NCI-H1092 treated with DMSO at 0.1 percent for 48 hours (cell line): ENCODE results near the gene GPX4.

Experiments
- DNase-seq: peaks from one replicate; lab custom pipeline; 2025; lab: John Stamatoyannopoulos, UW

The GPX4 gene

DNA sequence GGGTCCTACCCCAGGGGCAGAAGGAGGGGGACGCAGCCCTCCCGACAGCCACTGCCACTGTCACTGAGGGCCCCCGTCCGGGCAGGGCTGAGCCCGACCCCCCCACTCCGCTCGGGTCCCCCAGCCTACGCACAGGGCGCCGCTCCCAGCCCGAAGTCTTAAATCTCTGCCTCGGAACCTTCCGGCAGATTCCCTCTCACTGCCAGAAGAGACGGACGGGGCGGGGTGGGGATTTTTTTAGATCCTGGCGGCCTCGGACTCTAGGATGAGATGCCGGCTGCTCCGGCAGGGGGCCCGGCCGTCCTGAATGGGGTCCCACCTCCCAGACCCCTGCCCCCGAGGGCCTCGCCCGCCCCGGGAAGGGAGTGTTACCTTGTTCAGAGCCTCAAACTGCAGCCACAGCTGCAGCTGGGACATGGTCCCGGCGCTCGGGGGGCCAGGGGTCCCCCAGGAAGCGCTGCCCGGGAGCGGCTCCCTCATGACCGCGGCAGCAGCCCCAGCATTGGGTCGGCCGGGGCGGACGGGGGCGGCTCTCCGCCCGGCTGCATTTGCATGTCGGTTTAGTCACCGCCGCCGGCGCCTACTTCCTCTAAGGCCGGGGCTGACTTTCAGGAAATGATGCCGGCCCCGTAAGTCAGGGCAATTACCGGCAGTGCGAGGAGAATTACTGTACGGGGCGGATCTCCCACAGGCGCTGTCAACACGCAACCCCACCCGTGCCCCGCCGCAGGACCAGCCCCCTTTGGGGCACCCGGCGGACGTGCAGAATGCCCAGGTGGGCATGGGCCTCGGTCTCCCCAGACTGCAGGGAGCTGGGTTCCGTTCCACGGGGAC is 28.1 kb downstream of the GPX4 start:
- no peak for DNase-seq

DNA sequence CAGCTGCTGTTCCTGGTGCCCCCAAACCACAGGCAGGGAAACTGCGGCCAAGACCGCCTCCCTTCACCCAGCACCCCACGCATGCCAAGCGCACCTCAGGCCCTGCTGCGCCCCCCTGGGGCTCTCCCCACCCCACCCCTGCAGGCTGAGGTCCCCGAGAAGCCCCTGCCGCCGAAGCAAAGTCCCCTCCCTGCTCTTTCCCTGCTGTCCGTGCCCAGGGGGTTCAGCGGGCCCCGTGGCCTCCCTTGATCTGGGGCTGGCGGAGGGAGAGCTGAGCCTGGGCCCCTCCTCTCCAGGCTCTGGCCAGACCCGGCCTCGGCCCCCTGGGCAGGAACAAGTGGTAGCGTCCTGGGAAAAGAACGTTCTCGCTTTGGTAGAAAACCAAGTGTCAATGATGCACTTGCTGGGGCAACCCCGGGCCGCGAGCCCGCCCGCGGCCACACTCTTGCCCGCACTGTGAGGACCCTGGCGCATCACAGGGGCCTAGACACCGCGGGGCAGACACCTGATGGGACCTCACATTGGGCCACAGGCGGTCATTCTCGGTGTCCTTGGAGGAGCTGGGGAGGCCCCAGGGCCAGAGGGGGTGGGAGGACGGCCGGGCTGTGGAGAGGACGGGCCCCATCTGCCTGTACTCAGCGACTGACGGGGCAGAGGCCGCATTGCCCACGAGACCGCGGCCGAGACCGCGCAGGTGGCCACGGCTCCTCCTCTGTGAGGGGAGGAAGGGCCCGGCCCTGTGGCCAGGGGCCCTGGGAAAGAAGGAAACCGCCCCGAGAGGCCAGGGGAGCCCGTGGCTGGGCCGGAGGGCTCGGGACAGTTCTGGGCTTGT is 29.0 kb downstream of the GPX4 start:
- DNase-seq: no peak

DNA sequence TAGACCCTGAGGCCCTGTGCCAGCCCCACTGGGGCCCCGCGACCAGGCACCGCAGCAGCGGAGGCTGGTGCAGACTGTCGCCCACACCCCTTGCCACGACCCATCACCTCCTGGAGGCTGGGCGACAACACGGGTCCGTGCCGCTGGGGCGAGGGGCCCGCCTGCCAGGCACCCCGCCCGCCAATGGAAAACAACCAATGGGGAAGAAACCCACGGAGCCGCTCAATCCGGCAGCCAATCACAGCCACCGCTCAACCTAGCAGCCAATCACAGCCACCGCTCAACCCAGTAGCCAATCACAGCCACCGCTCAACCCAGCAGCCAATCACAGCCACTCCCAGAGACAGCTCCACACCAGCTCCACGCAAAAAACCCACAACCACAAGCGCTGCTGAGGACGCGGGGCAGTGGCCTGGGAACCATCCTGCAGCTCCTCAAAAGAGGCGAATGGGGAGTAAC is 29.7 kb downstream of the GPX4 start:
- no peak for DNase-seq

DNA sequence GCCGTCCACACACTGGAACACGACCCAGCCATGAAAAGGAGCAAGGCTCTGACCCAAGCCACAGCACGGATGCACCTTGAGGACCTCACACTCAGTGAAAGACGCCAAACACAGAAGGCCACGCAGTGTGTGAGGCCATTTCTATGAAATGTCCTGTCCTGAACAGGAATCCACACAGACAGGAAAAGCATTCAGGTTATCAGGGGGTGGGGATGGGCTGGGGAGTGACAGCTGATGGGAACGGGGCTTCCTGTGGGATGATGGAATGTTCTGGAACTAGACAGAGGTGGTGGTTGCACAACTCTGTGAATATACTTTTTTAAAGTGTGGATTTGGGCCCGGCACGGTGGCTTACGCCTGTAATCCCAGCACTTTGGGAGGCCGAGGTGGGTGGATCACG is 30.6 kb downstream of the GPX4 start:
- no peak for DNase-seq

DNA sequence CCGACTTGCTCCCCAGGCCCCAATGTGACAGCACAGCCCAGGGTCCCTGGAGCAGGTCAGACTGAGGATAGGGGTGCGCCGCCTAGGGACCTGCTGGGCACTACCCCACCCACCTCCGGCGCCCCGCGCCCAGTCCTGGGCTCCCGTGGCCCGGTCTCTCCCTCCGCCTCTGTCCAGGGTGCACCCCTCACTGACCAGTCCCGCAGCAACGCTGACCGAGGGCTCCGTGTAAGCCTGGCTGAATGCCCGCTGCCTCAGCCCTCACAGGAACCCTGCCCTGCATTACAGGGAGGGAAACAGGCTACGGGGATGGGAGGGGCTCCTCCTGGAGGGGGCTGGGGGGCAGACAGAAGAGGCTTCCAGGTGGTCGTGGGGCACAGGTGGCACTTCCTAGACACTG is 31.7 kb downstream of the GPX4 start:
- no peak for DNase-seq

DNA sequence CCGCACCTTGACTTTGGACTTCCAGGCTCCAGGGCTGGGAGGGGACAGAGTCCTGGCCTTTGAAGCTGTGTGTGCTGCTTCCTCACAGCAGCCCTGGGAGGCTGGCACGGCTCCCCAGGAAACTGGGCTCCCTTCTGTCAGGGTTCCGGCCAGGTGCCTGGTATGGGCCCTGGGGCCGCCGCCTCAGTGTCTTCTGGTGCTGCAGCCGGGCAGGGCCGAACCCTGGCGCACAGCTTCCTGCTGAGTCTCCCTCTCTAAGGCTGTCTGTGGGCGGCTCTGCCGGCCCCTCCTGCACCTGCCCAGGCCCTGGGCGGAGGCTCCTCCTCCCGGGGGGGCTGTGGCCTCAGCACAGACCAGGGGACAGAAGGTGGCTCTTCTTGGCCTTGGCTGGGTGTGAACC is 32.4 kb downstream of the GPX4 start:
- no peak for DNase-seq

DNA sequence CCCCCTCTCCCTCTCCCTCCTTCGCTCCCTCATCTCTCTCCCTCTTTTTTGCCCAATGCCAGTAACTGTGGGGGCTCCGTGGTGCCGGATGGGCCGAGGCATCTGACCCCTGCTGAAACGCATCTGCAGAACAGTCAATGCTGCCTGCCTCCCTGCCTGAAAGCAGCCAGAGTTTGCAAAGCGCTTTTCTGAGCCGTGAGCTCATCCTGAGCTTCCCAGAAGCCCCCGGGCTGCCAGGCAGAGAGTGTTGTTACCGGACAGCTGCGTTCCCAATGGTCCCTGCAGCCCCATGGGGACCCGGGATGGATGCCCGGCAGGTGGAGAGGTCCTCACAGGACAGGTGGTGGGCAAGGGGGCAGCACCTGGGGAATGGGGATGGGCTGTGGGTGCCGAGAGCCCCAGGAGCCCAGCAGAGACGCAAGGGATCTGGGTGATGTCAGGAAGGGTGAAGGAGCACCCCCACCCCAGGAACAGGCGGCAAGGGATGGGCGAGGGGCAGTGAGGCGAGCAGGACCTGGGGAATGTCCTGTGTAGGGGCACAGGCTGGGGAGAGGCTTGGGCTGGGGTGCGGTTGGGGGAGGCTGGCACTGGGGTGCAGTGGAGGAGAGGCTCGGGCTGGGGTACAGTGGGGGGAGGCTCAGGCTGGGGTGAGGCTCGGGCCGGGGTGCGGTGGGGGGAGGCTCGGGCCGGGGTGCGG is 33.0 kb downstream of the GPX4 start:
- DNase-seq: no peak

DNA sequence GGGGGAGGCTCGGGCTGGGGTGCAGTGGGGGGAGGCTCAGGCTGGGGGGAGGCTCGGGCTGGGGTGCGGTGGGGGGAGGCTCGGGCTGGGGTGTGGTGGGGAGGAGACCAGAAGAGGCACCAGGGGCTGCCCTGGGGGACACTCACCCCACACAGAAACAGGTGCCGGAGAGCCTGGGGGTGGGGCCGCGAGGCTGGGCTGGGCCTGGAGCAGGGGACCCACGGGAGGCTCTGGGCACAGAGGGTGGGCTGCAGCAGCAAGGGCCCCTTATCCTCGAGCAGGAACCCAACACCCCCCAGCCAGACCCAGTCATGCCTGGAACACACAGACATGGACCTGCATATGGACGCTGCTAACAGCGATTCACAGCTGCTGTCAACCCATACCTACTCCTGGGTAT is 34.3 kb downstream of the GPX4 start:
- DNase-seq: no peak

DNA sequence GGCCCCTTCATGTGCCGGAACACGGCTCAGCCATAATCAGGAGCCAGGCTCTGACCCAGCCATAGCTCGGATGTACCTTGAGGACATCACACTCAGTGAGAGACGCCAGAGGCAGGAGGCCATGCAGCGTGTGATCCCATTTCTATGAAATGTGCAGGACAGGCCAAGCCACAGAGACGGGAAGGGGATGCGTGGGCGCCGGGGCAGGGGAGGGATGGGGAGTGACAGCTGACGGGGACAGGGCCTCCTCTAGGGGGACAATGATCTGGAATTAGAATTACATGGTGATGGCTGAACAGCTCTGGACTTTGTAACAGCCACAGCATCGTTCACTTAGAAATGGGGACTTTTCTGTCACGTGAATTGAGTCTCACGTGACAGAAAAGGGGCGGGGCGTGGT is 35.3 kb downstream of the GPX4 start:
- no peak for DNase-seq

DNA sequence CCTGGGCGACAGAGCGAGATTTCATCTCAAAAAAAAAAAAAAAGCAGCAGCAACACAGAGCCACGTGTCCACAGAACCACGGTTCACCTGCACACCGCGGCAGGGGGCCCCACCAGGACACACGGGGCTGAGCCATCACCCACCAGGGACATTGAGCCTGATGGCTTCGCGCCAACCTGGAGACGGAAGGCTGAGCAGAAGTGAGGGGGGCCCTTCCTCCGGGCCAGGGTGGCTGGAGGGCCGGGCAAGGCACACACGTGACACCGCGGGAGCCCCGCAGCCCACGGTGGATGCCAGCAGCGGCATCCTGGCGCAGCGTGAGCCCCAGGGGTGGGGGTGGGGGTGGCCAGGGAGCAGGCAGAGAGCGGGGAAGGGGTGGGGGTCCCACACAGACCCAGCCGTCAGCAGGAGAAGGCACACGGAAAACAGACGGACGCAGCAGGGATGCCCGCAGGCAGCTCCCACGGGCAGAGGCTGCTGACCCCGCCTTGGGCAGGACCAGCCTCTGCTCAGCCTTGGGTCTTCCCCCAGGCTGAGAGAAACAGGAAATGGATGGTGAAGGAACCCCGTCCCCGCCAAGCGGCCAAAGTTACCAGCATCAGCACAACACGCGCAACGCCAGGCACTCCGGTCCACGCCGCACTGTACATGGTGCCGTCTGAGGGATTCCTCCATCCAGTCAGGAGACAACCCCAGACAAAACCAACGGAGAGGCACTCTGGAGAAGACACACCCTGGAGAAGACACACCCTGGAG is 36.7 kb downstream of the GPX4 start:
- DNase-seq: no peak

DNA sequence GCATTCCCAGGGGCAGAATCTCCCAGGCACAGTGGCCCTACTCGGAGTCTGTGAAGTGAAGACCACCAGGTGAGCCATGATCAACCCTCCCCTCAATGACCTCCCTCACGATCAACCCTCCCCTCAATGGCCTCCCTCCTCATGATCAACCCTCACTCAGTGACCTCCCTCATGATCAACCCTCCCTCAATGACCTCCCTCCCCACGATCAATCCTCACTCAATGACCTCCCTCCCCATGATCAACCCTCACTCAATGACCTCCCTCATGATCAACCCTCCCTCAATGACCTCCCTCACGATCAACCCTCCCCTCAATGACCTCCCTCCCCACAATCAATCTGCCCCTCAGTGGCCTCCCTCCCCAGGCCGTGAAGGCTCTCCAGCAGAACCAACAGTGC is 38.1 kb downstream of the GPX4 start:
- no peak for DNase-seq

DNA sequence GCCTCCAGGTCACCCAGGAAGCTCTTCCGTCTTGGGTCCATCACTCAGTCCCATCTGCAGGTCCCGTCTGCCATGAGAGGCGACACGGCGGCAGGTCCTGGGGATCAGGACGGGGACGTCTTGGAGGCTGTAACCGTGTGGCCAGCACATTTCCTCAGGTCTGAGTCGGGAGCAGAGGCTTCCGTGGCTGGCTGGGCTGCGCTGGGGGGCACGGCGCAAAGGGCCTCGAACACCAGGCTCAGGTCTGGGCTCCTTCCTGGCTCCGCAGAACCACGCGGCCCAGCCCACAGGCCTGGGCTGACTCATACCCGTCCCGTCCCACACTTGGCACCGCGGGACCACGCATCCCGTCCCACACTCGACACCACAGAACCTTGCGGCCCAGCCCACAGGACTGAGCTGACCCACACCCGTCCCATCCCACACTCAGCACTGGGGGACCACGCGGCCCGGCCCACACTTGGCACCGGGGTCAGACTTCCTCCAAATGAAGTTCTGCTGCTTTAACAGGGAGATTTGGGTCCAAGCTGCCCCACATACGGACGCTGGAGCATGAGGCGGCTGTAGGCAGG is 40.1 kb downstream of the GPX4 start:
- no peak for DNase-seq

DNA sequence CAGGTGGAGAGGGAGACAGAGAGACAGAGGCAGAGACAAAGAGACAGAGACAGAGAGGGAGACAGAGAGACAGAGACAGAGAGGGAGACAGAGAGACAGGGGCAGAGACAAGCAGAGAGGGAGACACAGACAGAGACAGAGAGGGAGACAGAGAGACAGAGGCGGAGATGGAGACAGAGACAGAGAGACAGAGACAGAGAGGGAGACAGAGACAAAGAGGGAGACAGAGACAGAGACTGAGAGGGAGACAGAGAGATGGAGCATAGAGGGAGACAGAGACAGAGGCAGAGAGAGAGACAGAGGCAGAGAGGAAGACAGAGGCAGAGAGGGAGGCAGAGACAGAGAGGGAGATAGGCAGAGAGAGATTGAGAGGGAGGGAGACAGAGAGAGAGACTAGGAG is 40.9 kb downstream of the GPX4 start:
- no peak for DNase-seq

DNA sequence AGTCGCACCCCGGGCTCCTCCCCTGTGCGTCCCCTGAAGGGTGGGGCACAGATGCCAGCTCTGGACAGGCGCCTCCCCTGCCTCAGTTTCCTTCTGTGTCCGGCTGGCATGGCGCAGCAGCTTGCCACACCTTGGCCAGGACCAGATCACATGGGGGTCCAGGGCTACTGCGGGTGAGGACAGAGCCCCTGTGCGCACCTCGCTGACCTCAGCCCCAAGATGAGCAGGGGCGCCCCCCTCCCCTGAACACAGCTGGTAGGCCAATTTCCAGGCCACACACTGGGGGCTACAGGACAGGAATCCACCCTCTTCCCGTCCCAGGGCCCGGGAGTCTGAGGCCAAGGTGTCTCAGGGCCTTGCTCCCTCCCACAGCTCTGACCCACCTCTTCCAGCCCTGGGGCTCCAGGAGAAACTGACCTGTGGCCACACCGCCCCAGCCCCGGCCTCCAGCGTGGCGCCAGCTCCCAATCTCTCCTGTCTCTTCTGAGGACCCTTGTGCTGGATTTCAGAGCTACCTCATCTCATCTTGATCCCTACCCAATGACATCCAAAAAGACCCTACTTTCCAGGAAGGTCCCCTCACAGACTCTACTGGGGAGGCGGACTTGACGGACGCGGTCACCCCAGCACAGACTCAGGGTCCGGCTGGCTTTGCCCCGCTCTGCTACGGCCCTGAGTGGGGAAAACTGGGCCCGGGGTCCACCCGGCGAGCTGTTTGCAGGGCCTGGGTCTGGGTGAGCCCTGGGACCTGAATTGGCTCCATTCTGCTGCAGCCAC is 42.0 kb downstream of the GPX4 start:
- no peak for DNase-seq

DNA sequence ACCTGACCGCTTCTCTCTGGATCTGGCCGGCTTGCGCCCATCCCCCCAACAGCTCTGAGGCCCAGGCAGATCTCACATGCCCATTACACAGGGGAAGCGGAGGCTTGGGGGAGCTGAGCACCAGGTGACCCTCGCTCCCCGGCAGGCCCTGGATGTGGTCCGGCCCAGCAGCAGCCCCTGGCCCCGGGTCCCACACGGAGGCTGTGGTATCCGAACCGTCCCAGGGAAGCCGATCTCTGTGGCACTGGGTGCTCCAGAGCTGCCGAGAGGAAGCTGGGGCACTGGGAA is 42.6 kb downstream of the GPX4 start:
- no peak for DNase-seq

DNA sequence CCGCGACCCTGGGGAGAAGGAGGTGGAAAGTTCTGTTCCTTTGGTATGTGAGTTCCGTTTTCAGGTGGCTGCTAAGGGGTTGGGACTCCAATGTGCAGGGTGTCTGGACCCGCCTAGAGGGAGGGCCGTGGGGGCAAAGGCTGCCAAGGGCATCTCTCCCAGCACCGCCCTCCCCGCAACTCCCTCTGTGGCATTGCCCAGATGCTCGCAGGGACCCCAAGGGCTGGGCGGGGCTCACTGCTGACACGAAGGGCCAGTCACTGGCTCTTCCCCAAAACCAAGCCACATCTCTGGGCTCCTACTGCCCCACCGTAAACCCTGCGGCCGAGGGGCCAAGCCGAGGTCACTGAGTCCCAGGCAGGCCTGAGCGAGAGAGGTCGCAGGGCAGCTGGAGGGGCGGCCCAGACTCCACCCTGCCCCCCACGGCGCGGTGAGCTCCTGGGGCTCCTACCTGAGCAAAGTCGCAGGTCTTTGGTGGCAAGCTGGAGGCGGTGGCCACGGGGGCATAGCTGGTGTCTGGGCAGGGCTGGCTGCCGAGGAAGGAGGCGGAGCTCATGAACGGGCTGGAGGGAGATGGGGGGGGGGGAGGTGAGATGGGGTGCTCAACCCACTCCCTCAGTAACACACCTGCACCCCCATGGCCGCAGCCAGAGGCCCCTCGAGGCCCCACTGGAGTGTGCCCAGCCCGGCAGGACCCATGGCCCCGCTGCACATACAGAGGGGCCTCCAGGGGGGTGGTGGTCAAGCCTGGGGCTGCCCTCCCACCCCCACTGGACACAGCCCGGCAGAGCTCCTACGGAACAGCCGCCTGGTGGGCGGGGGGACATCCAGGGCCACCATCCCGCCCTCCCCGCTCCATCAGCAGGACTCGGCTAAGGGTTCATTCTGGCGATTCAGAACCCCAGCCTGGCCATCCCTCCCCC is 43.3 kb downstream of the GPX4 start:
- no peak for DNase-seq

DNA sequence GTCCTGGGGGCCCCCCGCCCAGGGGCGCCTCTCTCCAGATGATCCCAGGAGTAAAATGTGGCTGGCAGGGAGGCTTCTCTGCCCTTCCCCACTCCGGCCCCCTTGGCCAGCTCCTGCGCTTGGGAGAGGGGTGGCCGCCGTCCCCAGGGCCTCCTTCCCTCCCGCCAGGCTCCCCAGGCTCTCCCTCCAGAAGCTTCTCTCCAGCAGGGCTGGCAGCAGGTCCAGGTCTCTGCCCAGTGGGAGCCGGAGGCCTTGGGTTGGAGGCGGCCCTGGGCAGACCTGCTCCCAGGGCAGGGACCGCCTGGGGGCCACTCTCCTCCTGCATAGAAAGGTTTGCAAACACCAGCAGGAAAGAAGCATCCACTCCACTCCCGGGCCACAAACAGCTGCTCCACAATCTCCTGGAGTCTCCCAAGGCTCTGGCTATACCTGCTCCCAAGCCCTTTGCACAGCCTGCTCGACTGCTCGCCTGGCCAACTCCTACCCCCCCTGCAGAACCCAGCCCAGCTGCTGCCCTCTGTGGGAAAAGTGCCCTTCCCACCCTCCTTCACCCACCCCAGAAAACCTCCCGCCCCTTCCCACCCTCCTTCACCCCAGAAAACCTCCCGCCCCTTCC is 44.2 kb downstream of the GPX4 start:
- DNase-seq: no peak

DNA sequence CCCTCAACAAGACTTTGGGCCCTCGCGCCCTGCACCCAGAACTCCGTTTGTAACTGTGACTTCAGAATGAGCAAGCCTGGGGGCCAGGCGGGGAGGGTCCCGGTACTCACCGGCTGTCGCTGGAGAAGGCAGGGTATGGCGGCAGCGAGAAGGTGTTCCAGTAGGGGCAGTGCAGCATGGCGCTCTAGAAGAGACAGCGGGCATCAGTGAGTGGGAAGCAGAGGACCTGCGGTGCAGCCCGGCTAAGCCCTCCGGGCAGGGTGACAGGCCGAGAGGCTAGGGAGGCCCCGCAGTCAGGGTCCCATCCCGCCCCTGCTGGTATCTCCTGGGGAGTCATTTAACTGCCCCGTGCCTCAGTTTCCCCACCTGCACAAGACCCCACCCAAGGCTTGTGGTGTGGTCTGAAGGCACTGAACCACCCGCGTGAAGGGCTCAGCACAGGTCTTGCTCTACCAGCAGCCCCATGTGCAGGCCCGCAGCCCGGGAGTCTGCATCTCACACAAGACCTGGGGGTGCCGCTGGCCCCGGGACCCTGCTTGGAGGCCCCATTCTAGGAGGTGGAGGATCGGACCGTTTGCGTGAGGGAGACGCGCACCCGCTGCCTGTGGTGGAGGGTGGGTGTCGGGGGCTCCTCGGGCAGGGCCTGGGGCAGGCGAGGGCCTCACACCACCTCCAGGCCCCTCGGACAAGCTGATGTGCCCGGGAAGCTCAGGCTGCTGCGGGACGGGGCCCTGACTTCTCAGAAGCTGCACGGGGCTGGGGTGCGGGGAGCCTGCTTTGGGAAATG is 45.7 kb downstream of the GPX4 start:
- DNase-seq: no peak
